Measurements from ENCODE around the gene C1QL2.
A peak's percentile ranks its signal among the peaks of the same experiment; 100 is the strongest.

DNA sequence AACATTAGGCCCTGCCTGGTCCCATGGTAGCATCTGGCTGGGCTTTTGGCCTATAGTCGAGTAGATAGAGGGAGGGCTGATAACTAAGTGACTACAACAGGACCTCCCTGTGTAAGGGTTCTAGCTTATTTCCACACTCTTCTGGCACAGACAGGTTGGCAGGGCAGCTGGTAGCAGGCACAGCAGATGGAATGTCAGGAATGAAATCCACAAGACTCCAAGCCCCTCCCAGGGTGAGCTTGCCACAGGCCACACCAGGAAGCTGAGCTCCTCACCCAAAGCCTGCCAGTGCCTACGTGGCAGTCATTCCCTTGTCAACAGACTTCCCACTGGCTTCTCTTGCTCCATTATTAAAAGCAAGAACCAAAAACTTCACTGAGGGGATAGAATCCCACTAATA lies 20.7 kb upstream of the C1QL2 start:
- TF ChIP-seq CREB1 (IDR thresholded peaks at IDR 0.05; ENCODE audit: low read depth) (no peak), EP300 (IDR thresholded peaks at IDR 0.05; ENCODE audit: borderline replicate concordance) (no peak), YY1 (IDR thresholded peaks at IDR 0.05; ENCODE audit: low read depth) (no peak), TEAD4 (IDR thresholded peaks at IDR 0.05) (peak; percentile 28; the same call in 1 of the 2 replicates), ZBTB7A (IDR thresholded peaks at IDR 0.05; ENCODE audit: low read depth) (no peak)
- TF ChIP-seq, protein P1, sequence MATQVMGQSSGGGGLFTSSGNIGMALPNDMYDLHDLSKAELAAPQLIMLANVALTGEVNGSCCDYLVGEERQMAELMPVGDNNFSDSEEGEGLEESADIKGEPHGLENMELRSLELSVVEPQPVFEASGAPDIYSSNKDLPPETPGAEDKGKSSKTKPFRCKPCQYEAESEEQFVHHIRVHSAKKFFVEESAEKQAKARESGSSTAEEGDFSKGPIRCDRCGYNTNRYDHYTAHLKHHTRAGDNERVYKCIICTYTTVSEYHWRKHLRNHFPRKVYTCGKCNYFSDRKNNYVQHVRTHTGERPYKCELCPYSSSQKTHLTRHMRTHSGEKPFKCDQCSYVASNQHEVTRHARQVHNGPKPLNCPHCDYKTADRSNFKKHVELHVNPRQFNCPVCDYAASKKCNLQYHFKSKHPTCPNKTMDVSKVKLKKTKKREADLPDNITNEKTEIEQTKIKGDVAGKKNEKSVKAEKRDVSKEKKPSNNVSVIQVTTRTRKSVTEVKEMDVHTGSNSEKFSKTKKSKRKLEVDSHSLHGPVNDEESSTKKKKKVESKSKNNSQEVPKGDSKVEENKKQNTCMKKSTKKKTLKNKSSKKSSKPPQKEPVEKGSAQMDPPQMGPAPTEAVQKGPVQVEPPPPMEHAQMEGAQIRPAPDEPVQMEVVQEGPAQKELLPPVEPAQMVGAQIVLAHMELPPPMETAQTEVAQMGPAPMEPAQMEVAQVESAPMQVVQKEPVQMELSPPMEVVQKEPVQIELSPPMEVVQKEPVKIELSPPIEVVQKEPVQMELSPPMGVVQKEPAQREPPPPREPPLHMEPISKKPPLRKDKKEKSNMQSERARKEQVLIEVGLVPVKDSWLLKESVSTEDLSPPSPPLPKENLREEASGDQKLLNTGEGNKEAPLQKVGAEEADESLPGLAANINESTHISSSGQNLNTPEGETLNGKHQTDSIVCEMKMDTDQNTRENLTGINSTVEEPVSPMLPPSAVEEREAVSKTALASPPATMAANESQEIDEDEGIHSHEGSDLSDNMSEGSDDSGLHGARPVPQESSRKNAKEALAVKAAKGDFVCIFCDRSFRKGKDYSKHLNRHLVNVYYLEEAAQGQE (IDR thresholded peaks at IDR 0.05; ENCODE audit: low read depth) = no peak
- TF ChIP-seq, protein P2, sequence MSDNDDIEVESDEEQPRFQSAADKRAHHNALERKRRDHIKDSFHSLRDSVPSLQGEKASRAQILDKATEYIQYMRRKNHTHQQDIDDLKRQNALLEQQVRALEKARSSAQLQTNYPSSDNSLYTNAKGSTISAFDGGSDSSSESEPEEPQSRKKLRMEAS (IDR thresholded peaks at IDR 0.05) = no peak

Measured in Ishikawa (cell line).